Fibroblast of gingiva (primary cell): Measurements from ENCODE around the gene CRYGC.
"Not testable (repeated sequence)": the region's sequence is repeated elsewhere in the genome, so short reads cannot be mapped to it uniquely, and the experiment has no call there.

Experiments
- DNase-seq: peaks from one replicate; pipeline ENCODE4 v3.0.0-alpha.2; 2011; ENCODE audit warnings: low read depth

CRYGC gene

GRCh38 chr2:208129744-208130711 lies at the start of gene CRYGC:
Gene CRYGC (minus strand): TSS chr2:208129828. CDS start chr2:208129792, 36 bp downstream.
- DNase-seq = no peak

- no peak for DNase-seq
Observed at GRCh38 chr2:208179028-208179609, 49.5 kb upstream of the CRYGC start.

- no peak for DNase-seq
Observed at GRCh38 chr2:208175840-208176153, 46.2 kb upstream of the CRYGC start.

GRCh38 chr2:208175069-208175839 lies 45.6 kb upstream of the CRYGC start:
- peak; percentile 69 for DNase-seq

GRCh38 chr2:208174144-208174543 lies 44.5 kb upstream of the CRYGC start:
- DNase-seq = no peak

- no peak for DNase-seq
Observed at GRCh38 chr2:208172125-208172524, 42.5 kb upstream of the CRYGC start.

- DNase-seq = no peak
Observed at GRCh38 chr2:208164951-208165755, 35.5 kb upstream of the CRYGC start.

GRCh38 chr2:208163489-208163888 lies 33.9 kb upstream of the CRYGC start, which contains the start of gene CRYGA:
Gene CRYGA (minus strand): TSS chr2:208163589. CDS start chr2:208163556, 33 bp downstream.
- DNase-seq = no peak

GRCh38 chr2:208156439-208156838 lies 26.8 kb upstream of the CRYGC start:
- DNase-seq = no peak

- no peak for DNase-seq
Observed at GRCh38 chr2:208153156-208153555, 23.5 kb upstream of the CRYGC start.

- no peak for DNase-seq
Observed at GRCh38 chr2:208150956-208151355, 21.3 kb upstream of the CRYGC start.

- DNase-seq = no peak
Observed at GRCh38 chr2:208150094-208150493, 20.5 kb upstream of the CRYGC start.

- no peak for DNase-seq
Observed at GRCh38 chr2:208148803-208149202, 19.2 kb upstream of the CRYGC start.

- DNase-seq = no peak
Observed at GRCh38 chr2:208147759-208148158, 18.1 kb upstream of the CRYGC start.

- no peak for DNase-seq
Observed at GRCh38 chr2:208147008-208147407, 17.4 kb upstream of the CRYGC start.

GRCh38 chr2:208146006-208146405 lies 16.4 kb upstream of the CRYGC start, which contains the start of gene CRYGB:
Gene CRYGB (minus strand): TSS chr2:208146158. CDS start chr2:208146120, 38 bp downstream.
- DNase-seq = no peak

GRCh38 chr2:208142925-208143799 lies 13.5 kb upstream of the CRYGC start:
- DNase-seq = no peak

GRCh38 chr2:208142240-208142924 lies 12.8 kb upstream of the CRYGC start:
- no peak for DNase-seq

GRCh38 chr2:208139447-208139846 lies 9.8 kb upstream of the CRYGC start:
- DNase-seq = no peak

- not testable (repeated sequence) for DNase-seq
Observed at GRCh38 chr2:208138334-208138733, 8.7 kb upstream of the CRYGC start.
